K562 (cell line): Measurements from ENCODE around the gene DPH7. TPM values are rescaled to one million over a fixed set of nuclear protein-coding genes. Genes with fewer than 3 reads are reported as not detected.

ENCODE experiments used
- BMI1 ChIP-seq: fragments of 150-350 bp; IDR thresholded peaks from 2 replicates; pipeline ENCODE4 v1.6.1; 2014; ENCODE audit warnings: low read length
- CBFA2T2 ChIP-seq: fragments of 450-650 bp; conservative IDR thresholded peaks from 2 replicates; pipeline ENCODE4 v1.6.1; 2017; ENCODE audit warnings: mild to moderate bottlenecking
- CGGBP1 ChIP-seq: fragments of 250-450 bp; sonication (Bioruptor Pico); IDR thresholded peaks from 2 replicates; pipeline ENCODE4 v1.9.0; 2021; ENCODE audit warnings: mild to moderate bottlenecking
- CHCHD3 ChIP-seq: fragments of 250-450 bp; sonication (Bioruptor Pico); IDR thresholded peaks from 2 replicates; pipeline ENCODE4 v2.1.2; 2022; ENCODE audit warnings: mild to moderate bottlenecking
- NCOA2 ChIP-seq, 2 experiments: fragments of 450-650 bp; IDR thresholded peaks; 2 replicates each; pipeline ENCODE4 v1.6.1; 2018; ENCODE audit warnings: mild to moderate bottlenecking in 2 of 2, moderate library complexity in 1 of 2; ENCODE audit not compliant: partially characterized antibody in 2 of 2
- RERE ChIP-seq: sonication (generic); formaldehyde crosslinking; IDR thresholded peaks from 2 replicates; pipeline ENCODE4 v1.8.0; 2023; ENCODE audit warnings: missing genetic modification reagents, mild to moderate bottlenecking, borderline replicate concordance
- RNF219 ChIP-seq: fragments of 250-450 bp; sonication (Bioruptor Pico); IDR thresholded peaks from 2 replicates; pipeline ENCODE4 v1.5.0; 2022; ENCODE audit warnings: mild to moderate bottlenecking
- TCF7 ChIP-seq: sonication (generic); IDR thresholded peaks from 2 replicates; pipeline ENCODE4 v1.6.1; 2016; ENCODE audit warnings: antibody characterized with exemption, borderline replicate concordance
- TEAD4 ChIP-seq, 2 experiments: sonication (generic) in 1 of 2; formaldehyde crosslinking in 1 of 2; IDR thresholded peaks; 2 replicates each; pipeline versions ENCODE4 v1.6.1 to v1.8.0; 2012 to 2022; ENCODE audit warnings: borderline replicate concordance in 1 of 2, inconsistent platforms in 1 of 2, low read length in 1 of 2, mild to moderate bottlenecking in 1 of 2, missing genetic modification reagents in 1 of 2
- TFE3 ChIP-seq: fragments of 450-650 bp; formaldehyde crosslinking; IDR thresholded peaks from 2 replicates; pipeline ENCODE4 v1.4.0; 2020; ENCODE audit warnings: mild to moderate bottlenecking, mixed read lengths
- TGIF2 ChIP-seq: sonication (generic); formaldehyde crosslinking; IDR thresholded peaks from 2 replicates; pipeline ENCODE4 v1.8.1; 2022; ENCODE audit warnings: mild to moderate bottlenecking, missing genetic modification reagents, moderate library complexity
- ZNF263 ChIP-seq: sonication (generic); formaldehyde crosslinking; IDR thresholded peaks from 2 replicates; pipeline ENCODE4 v1.8.0; 2022; ENCODE audit warnings: mild to moderate bottlenecking, missing genetic modification reagents, borderline replicate concordance
- ZNF644 ChIP-seq: fragments of 200-800 bp; sonication (Bioruptor generic); IDR thresholded peaks from 2 replicates; pipeline ENCODE4 v1.6.1; 2016; ENCODE audit warnings: low read depth, missing genetic modification characterization, missing compliant biosample characterization
- polyA plus RNA-seq, 8 experiments: library from polyadenylated mRNA; depleted of rRNA in 4 of 8; stranded (reverse) in 5 of 8; unstranded in 3 of 8; fragments of >200 nt; fragmentation: Nextera tagmentation in 2 of 8; fragmentation: Illumina TruSeq in 1 of 8; extraction: Ambion mirVana in 2 of 8; extraction: Trizol in 1 of 8; gene quantifications; 2 replicates each; pipeline versions ENCODE4 v1.2.1 to v1.2.3, GENCODE V29; 2011 to 2014; ENCODE audit warnings: inconsistent platforms in 1 of 8, missing spikeins in 1 of 8
- total RNA-seq, 7 experiments: library from RNA; depleted of rRNA in 6 of 7; stranded (reverse); fragments of >200 nt in 6 of 7; fragmentation: Illumina TruSeq in 2 of 7; extraction: Trizol in 2 of 7; gene quantifications; 2 replicates each; pipeline versions ENCODE4 v1.2.1 to v1.2.3, GENCODE V29; 2011 to 2021; ENCODE audit warnings: low replicate concordance in 1 of 7

Gene DPH7
- total and polyA plus RNA-seq, 9 of the 15 experiments (the other 6 are each of a cell fraction or from before 2014, with no cell fraction given): 13.9 to 68.6 (median 41.3) TPM

GRCh38 chr9:137534256-137535119, 44.2 kb downstream of the DPH7 start (continued):
- TF ChIP-seq BMI1 (no peak), TFE3 (peak; percentile 7; the same call in 1 of the 2 replicates), RNF219 (CRISPR knock-in tag) (no peak), CHCHD3 (no peak), TCF7 (no peak), ZNF263 (peak; percentile 96), TGIF2 (no peak), CBFA2T2 (peak; percentile 49; the same call in 1 of the 2 replicates), TEAD4 (IDR thresholded peaks at IDR 0.05; ENCODE audit: low read length) (peak; percentile 24; the same call in 1 of the 2 replicates), TEAD4 (CRISPR knock-in tag; IDR thresholded peaks at IDR 0.05; ENCODE audit: borderline replicate concordance) (no peak), ZNF644 (tag) (no peak), NCOA2 (IDR thresholded peaks at IDR 0.05; ENCODE audit: partially characterized antibody in 2 of 2) (no peak), RERE (no peak), CGGBP1 (no peak)
